ENCODE measurements around the gene SCYGR2.
"Not testable (repeated sequence)": the region's sequence is repeated elsewhere in the genome, so short reads cannot be mapped to it uniquely, and the experiment has no call there.

The SCYGR2 gene, protein sequence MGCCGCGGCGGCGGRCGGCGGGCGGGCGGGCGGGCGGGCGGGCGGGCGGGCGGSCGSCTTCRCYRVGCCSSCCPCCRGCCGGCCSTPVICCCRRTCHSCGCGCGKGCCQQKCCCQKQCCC

GRCh38 chr2:227598835-227599503 is at the start of gene SCYGR2:
Gene SCYGR2 (plus strand): TSS chr2:227598893. CDS start chr2:227598893, 0 bp downstream.
- not testable (repeated sequence) for DNase-seq

GRCh38 chr2:227551836-227552235 is 46.9 kb upstream of the SCYGR2 start:
- no peak for DNase-seq

DNA sequence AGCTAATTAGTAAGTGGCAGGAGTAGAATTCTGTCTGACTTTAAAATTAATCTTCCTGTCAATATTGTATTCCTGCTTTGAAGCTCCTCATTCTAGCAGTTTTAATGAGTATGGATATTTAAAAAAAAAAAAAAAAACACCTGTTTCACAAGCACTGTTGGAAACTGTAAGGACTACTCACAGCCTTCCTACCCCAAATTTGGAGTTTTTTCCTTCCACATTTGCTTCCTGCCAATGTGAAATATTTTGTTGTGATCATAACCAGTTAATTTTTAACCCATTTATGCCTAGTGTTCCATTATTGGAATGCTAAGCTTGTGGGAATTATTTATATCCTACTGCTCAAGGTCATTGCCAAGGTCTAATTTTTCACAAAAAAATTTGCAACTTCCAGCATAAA is 36.1 kb upstream of the SCYGR2 start:
- DNase-seq = no peak

GRCh38 chr2:227565080-227565479 is 33.6 kb upstream of the SCYGR2 start:
- no peak for DNase-seq

- DNase-seq = no peak
Observed at GRCh38 chr2:227566012-227566411, 32.7 kb upstream of the SCYGR2 start.

DNA sequence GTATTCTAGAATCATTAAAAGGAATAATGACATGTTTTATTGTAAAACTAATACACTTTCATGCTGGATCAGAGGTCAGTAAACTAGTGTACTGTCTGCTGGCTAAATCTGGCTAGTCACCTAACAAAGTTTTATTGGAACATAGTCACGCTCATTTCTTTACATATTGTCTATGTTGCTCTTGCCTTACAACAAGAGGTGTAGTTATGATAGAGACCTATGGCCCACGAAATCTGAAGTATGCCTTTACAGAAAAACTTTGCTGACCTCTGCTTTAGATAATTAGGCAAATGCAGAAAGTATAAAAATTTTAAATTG is 29.9 kb upstream of the SCYGR2 start:
- DNase-seq = no peak

GRCh38 chr2:227570615-227571014 is 28.1 kb upstream of the SCYGR2 start:
- no peak for DNase-seq

DNA sequence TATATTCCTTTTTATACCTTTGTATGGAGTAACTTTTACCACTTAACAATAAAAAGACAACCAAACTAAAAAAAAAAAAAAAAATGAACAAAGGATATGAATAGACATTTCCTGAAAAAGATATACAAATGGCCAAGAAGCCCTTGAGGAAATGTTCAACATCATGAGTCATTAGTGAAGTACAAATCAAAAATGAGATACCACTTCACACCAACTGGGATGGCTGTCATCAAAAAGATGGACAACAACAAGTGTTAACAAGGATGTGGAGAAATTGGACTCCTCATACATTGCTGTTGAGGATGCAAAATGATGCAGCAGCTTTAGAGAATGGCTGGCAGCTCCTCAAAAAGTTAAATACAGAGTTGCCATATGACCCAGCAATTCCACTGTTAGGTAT is 22.6 kb upstream of the SCYGR2 start:
- DNase-seq = no peak

DNA sequence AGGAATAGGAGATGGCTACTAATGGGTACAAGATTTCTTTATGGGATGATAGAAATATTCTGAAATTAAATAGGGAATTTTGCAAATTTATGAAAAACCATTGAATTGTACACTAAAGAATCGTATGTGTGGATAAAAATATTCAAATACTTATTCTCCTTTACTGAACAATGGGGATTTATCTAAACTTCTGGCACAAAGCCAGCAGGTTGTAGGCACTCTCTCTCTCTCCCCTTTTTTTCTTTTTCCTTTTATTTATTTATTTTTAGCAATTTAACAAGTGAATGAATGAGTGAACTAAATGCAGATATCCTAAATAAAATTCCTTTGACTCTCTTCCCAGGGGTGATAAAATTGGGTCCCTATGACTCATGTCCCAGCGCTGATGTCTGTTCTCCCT is 21.9 kb upstream of the SCYGR2 start:
- DNase-seq = no peak

- DNase-seq = no peak
Observed at GRCh38 chr2:227577555-227577954, 21.1 kb upstream of the SCYGR2 start.

- no peak for DNase-seq
Observed at GRCh38 chr2:227578642-227579041, 20.1 kb upstream of the SCYGR2 start.

GRCh38 chr2:227579791-227580190 is 18.9 kb upstream of the SCYGR2 start:
- DNase-seq = no peak

DNA sequence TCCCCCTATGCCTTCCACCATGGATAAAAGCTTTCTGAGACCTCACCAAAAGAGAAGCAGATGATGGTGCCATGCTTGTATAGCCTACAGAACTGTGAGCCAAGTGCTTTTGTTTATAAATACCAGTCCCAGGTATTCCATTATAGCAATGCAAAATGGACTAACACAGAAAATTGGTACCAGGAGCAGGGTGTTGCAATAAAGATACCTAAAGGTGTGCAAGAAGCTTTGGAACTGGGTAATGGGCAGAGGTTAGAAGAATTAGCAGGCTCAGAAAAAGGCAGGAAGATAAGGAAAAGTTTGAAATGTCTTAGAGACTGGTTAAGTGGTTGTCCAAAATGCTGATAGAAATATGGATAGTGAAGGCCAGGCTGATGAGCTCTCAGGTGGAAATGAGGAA is 16.3 kb upstream of the SCYGR2 start:
- DNase-seq = no peak

DNA sequence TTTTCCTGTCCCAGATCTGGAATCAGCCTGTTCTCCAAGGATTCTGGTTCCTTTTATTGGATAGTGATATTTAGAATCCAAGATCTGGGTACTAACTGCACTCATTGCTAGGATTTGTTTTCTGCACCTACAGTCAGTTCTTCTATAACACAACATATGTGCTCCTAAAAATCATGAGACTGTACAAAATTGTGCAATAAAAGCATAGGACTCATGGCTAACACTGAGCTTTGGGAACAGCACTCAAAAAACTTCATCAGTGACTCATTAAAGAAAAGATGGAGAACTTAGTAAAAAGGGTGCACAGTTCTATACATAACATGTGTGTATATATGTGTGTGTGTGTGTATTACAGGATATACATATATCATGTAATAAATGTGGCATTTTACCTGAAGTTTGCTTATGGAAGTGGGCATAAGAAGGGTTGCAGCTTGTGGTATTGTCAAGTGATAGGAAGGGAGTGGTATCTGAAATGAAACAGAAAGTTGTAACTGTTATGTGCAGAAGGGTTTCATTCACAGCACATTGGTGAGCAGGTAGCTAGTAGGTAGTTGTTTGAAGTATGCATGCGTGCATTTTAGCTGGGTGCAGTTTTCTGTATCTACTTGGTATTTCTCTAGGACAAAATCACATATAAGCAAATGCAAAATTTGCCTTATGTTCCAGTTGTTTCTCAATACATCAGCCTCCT is 5.9 kb upstream of the SCYGR2 start:
- no peak for DNase-seq

- no peak for DNase-seq
Observed at GRCh38 chr2:227595797-227596196, 2.9 kb upstream of the SCYGR2 start.

GRCh38 chr2:227597036-227597435 is 1.7 kb upstream of the SCYGR2 start:
- DNase-seq = no peak

GRCh38 chr2:227597998-227598397 is 695 bp upstream of the SCYGR2 start:
- no peak for DNase-seq

DNA sequence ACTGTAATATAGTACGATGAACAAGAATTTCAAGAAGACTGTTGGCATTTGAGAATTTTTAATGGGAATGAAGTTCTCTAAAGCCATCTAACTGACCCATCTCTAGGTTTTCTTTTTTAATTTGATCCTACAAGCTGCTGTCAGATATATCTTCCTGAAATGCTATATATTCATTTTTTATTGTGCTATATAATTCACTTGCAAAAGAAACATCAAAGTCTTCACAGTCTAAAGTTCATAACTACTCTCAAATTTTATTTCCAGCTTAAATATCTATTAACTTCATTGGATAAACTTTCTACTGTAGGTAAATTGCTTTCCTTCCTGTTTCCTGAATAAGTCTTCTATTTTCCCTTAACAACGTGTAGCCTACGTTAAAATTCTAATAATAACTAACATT is 3.7 kb downstream of the SCYGR2 start:
- DNase-seq = no peak

GRCh38 chr2:227606476-227606875 is 7.8 kb downstream of the SCYGR2 start:
- no peak for DNase-seq

- no peak for DNase-seq
Observed at GRCh38 chr2:227607941-227608340, 9.2 kb downstream of the SCYGR2 start.

- DNase-seq = no peak
Observed at GRCh38 chr2:227608561-227609338, 10.1 kb downstream of the SCYGR2 start.

DNA sequence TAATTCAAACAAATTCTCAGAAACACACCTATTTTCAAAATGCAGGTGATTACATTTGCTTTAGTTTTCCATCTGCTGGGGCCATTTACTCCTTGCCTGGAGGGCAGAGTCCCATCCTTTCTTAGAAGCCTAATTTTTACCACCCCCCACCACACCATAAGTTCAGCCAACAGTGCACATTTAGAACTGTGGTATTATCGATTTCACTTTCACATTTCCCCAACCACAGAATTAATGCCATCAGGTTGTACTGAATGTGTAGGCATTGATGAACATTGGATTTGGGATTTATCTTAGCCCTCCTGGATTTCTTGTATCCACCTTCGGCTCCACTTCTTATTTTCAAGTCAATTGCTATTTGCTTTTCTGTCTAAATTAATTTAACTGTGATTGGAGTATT is 11.4 kb downstream of the SCYGR2 start:
- DNase-seq = no peak

DNA sequence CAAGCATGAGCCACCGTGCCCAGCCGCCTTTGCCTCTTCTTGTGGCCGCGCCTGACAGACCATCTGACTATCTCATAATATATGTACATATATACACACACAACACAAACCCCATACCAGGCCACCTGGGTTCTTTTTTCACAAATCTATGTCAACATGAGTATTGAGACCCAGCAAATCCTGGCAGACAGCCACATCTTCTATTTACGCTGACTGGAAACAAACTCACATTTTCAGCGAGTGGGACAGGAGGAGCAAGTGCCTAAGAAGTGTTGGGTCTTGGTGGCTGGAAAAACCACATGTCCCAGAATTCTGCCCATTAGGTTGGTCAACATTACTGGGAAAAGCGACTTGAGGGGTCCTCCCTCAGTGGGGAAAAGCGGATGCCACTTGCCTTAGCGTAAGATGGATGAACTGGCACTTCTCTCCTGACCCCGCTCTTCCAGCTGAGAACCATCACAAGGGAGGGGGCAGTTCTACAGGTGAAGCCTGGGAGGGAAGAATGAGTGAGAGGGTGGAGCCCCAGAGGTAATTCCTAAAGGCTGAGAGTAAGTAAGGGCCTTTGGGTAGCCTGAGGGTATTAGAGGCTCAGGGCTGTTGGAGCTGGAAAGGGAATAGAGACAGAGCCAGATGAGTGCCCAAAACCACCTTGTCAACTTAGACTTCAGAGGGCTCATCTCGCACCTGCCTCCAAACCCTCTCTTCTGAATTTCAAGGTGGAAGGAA is 14.0 kb downstream of the SCYGR2 start:
- no peak for DNase-seq

Measured in SHP77 (cell line).